ENCODE data around the gene SKP2. TPM values are rescaled to one million over a fixed set of nuclear protein-coding genes. Genes with fewer than 3 reads are reported as not detected.

The SKP2 gene
- total RNA-seq, 6 experiments from 2014 or later, result 58.4 to 71.6 (median 67.9) TPM

- Mint-ChIP-seq H3K27ac (peak overlapping the region; percentile 80), H3K27me3 (ENCODE audit: insufficient read depth) (no peaks in the 10 kb centered on the region), H3K4me1 (ENCODE audit: low read depth) (peaks cover 41% of the 10 kb centered on the region), H3K36me3 (ENCODE audit: low read depth) (peaks cover 17% of the 10 kb centered on the region), H3K4me3 (peak overlapping the region; percentile 36; the same call in 1 of the 2 replicates), H3K9me3 (no peaks in the 10 kb centered on the region)
- no peak for TF ChIP-seq CTCF (IDR thresholded peaks at IDR 0.05)
- DNase-seq, result peak; percentile 36
Observed at GRCh38 chr5:36202521-36202961, 50.6 kb downstream of the SKP2 start.

- Mint-ChIP-seq H3K36me3 (ENCODE audit: low read depth) (peaks cover 17% of the 10 kb centered on the region), H3K4me1 (ENCODE audit: low read depth) (peaks cover 51% of the 10 kb centered on the region), H3K27me3 (ENCODE audit: insufficient read depth) (no peaks in the 10 kb centered on the region), H3K9me3 (no peaks in the 10 kb centered on the region), H3K4me3 (no peak overlapping the region), H3K27ac (no peak overlapping the region)
- no peak for TF ChIP-seq CTCF (IDR thresholded peaks at IDR 0.05)
- DNase-seq, result no peak
Observed at GRCh38 chr5:36205329-36205728, 53.4 kb downstream of the SKP2 start.

GRCh38 chr5:36206913-36207312, 55.0 kb downstream of the SKP2 start:
- H3K4me1 Mint-ChIP-seq (ENCODE audit: low read depth), result peaks cover 46% of the 10 kb centered on the region
- peaks cover 17% of the 10 kb centered on the region for H3K36me3 Mint-ChIP-seq (ENCODE audit: low read depth)
- H3K27ac Mint-ChIP-seq, result no peak overlapping the region
- no peak for TF ChIP-seq CTCF (IDR thresholded peaks at IDR 0.05)
- no peaks in the 10 kb centered on the region for H3K9me3 Mint-ChIP-seq
- no peaks in the 10 kb centered on the region for H3K27me3 Mint-ChIP-seq (ENCODE audit: insufficient read depth)
- no peak for DNase-seq
- H3K4me3 Mint-ChIP-seq, result no peak overlapping the region

- H3K27me3 Mint-ChIP-seq (ENCODE audit: insufficient read depth), result no peaks in the 10 kb centered on the region
- no peaks in the 10 kb centered on the region for H3K9me3 Mint-ChIP-seq
- H3K36me3 Mint-ChIP-seq (ENCODE audit: low read depth), result peaks cover 17% of the 10 kb centered on the region
- peaks cover 27% of the 10 kb centered on the region for H3K4me1 Mint-ChIP-seq (ENCODE audit: low read depth)
- DNase-seq, result no peak
- no peak overlapping the region for H3K4me3 Mint-ChIP-seq
- TF ChIP-seq CTCF (IDR thresholded peaks at IDR 0.05), result no peak
- no peak overlapping the region for H3K27ac Mint-ChIP-seq
Observed at GRCh38 chr5:36208786-36209185, 56.9 kb downstream of the SKP2 start.

- Mint-ChIP-seq H3K9me3 (no peaks in the 10 kb centered on the region), H3K4me3 (peak overlapping the region; percentile 30; the same call in 1 of the 2 replicates), H3K36me3 (ENCODE audit: low read depth) (peaks cover 17% of the 10 kb centered on the region), H3K4me1 (ENCODE audit: low read depth) (peaks cover 25% of the 10 kb centered on the region), H3K27me3 (ENCODE audit: insufficient read depth) (no peaks in the 10 kb centered on the region), H3K27ac (peak overlapping the region; percentile 53; the same call in 1 of the 2 replicates)
- DNase-seq, result no peak
- no peak for TF ChIP-seq CTCF (IDR thresholded peaks at IDR 0.05)
Observed at GRCh38 chr5:36209664-36210063, 57.8 kb downstream of the SKP2 start.

- Mint-ChIP-seq H3K36me3 (ENCODE audit: low read depth) (peaks cover 8% of the 10 kb centered on the region), H3K4me1 (ENCODE audit: low read depth) (peaks cover 24% of the 10 kb centered on the region), H3K9me3 (no peaks in the 10 kb centered on the region), H3K27me3 (ENCODE audit: insufficient read depth) (no peaks in the 10 kb centered on the region), H3K27ac (no peak overlapping the region), H3K4me3 (no peak overlapping the region)
- TF ChIP-seq CTCF (IDR thresholded peaks at IDR 0.05), result no peak
- DNase-seq, result no peak
Observed at GRCh38 chr5:36214436-36214835, 62.5 kb downstream of the SKP2 start.

Data from HFFc6 (cell line).